ENCODE measurements around the gene FREM3.
"Not testable (repeated sequence)": the region's sequence is repeated elsewhere in the genome, so short reads cannot be mapped to it uniquely, and the experiment has no call there.

Gene FREM3

GRCh38 chr4:143581331-143581946 lies 119.0 kb downstream of the FREM3 start:
- DNase-seq (ENCODE audit: low spot score), result no peak

GRCh38 chr4:143575331-143575730 lies 125.1 kb downstream of the FREM3 start:
- no peak for DNase-seq (ENCODE audit: low spot score)

- DNase-seq (ENCODE audit: low spot score), result no peak
Measured at GRCh38 chr4:143564472-143564871, 136.0 kb downstream of the FREM3 start.

GRCh38 chr4:143559757-143560147 lies 140.7 kb downstream of the FREM3 start:
- DNase-seq (ENCODE audit: low spot score), result no peak

GRCh38 chr4:143558823-143559756 lies 141.4 kb downstream of the FREM3 start:
- DNase-seq (ENCODE audit: low spot score), result peak; percentile 87

GRCh38 chr4:143558286-143558685 lies 142.2 kb downstream of the FREM3 start:
- no peak for DNase-seq (ENCODE audit: low spot score)

- DNase-seq (ENCODE audit: low spot score), result peak; percentile 8
Measured at GRCh38 chr4:143555676-143556075, 144.8 kb downstream of the FREM3 start.

- no peak for DNase-seq (ENCODE audit: low spot score)
Measured at GRCh38 chr4:143554728-143555597, 145.5 kb downstream of the FREM3 start.

- DNase-seq (ENCODE audit: low spot score), result no peak
Measured at GRCh38 chr4:143549928-143550327, 150.5 kb downstream of the FREM3 start.

- DNase-seq (ENCODE audit: low spot score), result no peak
Measured at GRCh38 chr4:143539670-143540023, 160.8 kb downstream of the FREM3 start.

- no peak for DNase-seq (ENCODE audit: low spot score)
Measured at GRCh38 chr4:143538979-143539669, 161.4 kb downstream of the FREM3 start.

GRCh38 chr4:143531788-143532491 lies 168.5 kb downstream of the FREM3 start:
- DNase-seq (ENCODE audit: low spot score), result no peak

- DNase-seq (ENCODE audit: low spot score), result peak; percentile 17
Measured at GRCh38 chr4:143531380-143531779, 169.1 kb downstream of the FREM3 start.

- DNase-seq (ENCODE audit: low spot score), result not testable (repeated sequence)
Measured at GRCh38 chr4:143528046-143528445, 172.4 kb downstream of the FREM3 start.

Measured in kidney tubule cell (primary cell).